Body of pancreas (tissue), 4 donors: ENCODE data around the gene GAL3ST1.

Experiments
- CTCF ChIP-seq, 7 experiments: fragments of 450-650 bp in 4 of 7; fragments of 200-600 bp in 3 of 7; sonication (generic) in 3 of 7; IDR thresholded peaks; one replicate each; pipeline ENCODE4 v1.5.1; 2016 to 2019; ENCODE audit warnings: antibody characterized with exemption in 7 of 7
- POLR2A ChIP-seq, 3 donors: fragments of 450-650 bp; IDR thresholded peaks; one replicate each; pipeline ENCODE4 v1.6.1; 2016; ENCODE audit warnings: antibody characterized with exemption in 3 of 3, mild to moderate bottlenecking in 2 of 3

- TF ChIP-seq CTCF (IDR thresholded peaks at IDR 0.05): no peak
- no peak for TF ChIP-seq POLR2A (IDR thresholded peaks at IDR 0.05)
Observed at GRCh38 chr22:30572840-30573593, 1.4 kb downstream of the GAL3ST1 start.
